Testis (tissue), 2 donors: ENCODE results near the gene CLDN1.

ENCODE experiments used
- POLR2A ChIP-seq: fragments of 450-650 bp; IDR thresholded peaks from one replicate; pipeline ENCODE4 v1.6.1; 2017; ENCODE audit warnings: antibody characterized with exemption, mild to moderate bottlenecking, moderate library complexity
- TF ChIP-seq, protein P1 (sequence below), 3 experiments: fragments of 450-650 bp in 2 of 3; fragments of 200-600 bp in 1 of 3; sonication (generic) in 1 of 3; IDR thresholded peaks; one replicate each; pipeline ENCODE4 v1.5.1; 2016 to 2019; ENCODE audit warnings: antibody characterized with exemption in 3 of 3, mild to moderate bottlenecking in 2 of 3, moderate library complexity in 1 of 3

DNA sequence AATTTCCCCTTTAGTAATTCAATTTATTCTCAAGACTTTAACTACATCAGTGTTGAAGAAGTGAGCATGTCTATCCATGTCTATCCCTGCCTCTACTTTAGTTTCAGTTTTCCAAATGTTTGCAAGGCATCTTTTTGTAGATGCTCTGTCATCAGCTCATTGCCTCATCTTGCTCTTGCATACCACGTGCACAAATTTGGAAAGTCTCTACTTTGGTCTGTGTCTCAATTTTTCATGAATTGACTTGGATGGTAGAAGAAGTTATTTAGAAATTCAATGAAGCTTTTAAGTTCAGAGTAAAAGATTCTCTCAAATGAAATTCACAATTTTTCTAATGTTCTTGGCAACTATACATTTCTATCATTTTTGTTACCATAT is 55.3 kb downstream of the CLDN1 start:
- TF ChIP-seq POLR2A: no peak
- TF ChIP-seq, protein P1, sequence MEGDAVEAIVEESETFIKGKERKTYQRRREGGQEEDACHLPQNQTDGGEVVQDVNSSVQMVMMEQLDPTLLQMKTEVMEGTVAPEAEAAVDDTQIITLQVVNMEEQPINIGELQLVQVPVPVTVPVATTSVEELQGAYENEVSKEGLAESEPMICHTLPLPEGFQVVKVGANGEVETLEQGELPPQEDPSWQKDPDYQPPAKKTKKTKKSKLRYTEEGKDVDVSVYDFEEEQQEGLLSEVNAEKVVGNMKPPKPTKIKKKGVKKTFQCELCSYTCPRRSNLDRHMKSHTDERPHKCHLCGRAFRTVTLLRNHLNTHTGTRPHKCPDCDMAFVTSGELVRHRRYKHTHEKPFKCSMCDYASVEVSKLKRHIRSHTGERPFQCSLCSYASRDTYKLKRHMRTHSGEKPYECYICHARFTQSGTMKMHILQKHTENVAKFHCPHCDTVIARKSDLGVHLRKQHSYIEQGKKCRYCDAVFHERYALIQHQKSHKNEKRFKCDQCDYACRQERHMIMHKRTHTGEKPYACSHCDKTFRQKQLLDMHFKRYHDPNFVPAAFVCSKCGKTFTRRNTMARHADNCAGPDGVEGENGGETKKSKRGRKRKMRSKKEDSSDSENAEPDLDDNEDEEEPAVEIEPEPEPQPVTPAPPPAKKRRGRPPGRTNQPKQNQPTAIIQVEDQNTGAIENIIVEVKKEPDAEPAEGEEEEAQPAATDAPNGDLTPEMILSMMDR (IDR thresholded peaks at IDR 0.05): no peak
